Measurements from ENCODE around the gene ZC3H11A.

DNA sequence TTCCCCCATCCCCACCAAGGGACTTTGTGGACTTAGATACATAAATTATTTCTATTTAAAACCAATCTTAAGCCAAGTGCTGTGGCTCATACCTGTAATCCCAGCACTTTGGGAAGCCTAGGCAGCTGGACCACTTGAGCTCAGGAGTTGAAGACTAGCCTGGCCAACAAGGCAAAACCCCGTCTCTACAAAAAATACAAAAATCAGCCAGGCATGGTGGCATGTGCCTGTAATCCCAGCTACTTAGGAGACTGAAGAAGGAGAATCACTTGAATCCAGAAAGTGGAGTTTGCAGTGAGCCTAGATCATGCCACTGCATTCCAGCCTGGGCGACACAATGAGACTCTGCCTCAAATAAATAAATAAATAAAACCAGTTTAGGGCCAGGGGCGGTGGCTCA is 34.9 kb upstream of the ZC3H11A start:
- TF ChIP-seq, protein P1, sequence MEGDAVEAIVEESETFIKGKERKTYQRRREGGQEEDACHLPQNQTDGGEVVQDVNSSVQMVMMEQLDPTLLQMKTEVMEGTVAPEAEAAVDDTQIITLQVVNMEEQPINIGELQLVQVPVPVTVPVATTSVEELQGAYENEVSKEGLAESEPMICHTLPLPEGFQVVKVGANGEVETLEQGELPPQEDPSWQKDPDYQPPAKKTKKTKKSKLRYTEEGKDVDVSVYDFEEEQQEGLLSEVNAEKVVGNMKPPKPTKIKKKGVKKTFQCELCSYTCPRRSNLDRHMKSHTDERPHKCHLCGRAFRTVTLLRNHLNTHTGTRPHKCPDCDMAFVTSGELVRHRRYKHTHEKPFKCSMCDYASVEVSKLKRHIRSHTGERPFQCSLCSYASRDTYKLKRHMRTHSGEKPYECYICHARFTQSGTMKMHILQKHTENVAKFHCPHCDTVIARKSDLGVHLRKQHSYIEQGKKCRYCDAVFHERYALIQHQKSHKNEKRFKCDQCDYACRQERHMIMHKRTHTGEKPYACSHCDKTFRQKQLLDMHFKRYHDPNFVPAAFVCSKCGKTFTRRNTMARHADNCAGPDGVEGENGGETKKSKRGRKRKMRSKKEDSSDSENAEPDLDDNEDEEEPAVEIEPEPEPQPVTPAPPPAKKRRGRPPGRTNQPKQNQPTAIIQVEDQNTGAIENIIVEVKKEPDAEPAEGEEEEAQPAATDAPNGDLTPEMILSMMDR (IDR thresholded peaks at IDR 0.05; ENCODE audit: low read depth, low read length, poor library complexity, severe bottlenecking): no peak
- no peak for TF ChIP-seq EZH2phosphoT487 (IDR thresholded peaks at IDR 0.05; ENCODE audit: borderline replicate concordance, low read length)

Data from DOHH2 (cell line).